COLO668 (cell line): ENCODE data around the gene DAPK1.
"Not testable (repeated sequence)": the region's sequence is repeated elsewhere in the genome, so short reads cannot be mapped to it uniquely, and the experiment has no call there.

ENCODE experiments used
- DNase-seq: peaks from one replicate; lab custom pipeline; 2025; ENCODE audit not compliant: unreplicated experiment; lab: John Stamatoyannopoulos, UW

DAPK1 gene

GRCh38 chr9:87725900-87726709, 228.4 kb downstream of the DAPK1 start, which contains the start of gene CTSL:
Gene CTSL, plus strand, starts transcription at chr9:87726119. Its CDS starts 1,485 bp downstream, at chr9:87727604.
- DNase-seq, result peak; percentile 66

- no peak for DNase-seq
Measured at GRCh38 chr9:87729246-87729645, 231.6 kb downstream of the DAPK1 start.

GRCh38 chr9:87731321-87731720, 233.7 kb downstream of the DAPK1 start:
- no peak for DNase-seq

- DNase-seq, result no peak
Measured at GRCh38 chr9:87732344-87732743, 234.7 kb downstream of the DAPK1 start.

- DNase-seq, result no peak
Measured at GRCh38 chr9:87732756-87733155, 235.1 kb downstream of the DAPK1 start.

- no peak for DNase-seq
Measured at GRCh38 chr9:87733273-87734052, 235.8 kb downstream of the DAPK1 start.

GRCh38 chr9:87734106-87734505, 236.4 kb downstream of the DAPK1 start:
- DNase-seq, result no peak

- DNase-seq, result no peak
Measured at GRCh38 chr9:87739546-87739945, 241.9 kb downstream of the DAPK1 start.

- DNase-seq, result no peak
Measured at GRCh38 chr9:87740209-87740608, 242.5 kb downstream of the DAPK1 start.

- no peak for DNase-seq
Measured at GRCh38 chr9:87741326-87741725, 243.7 kb downstream of the DAPK1 start.

- DNase-seq, result no peak
Measured at GRCh38 chr9:87741891-87742290, 244.2 kb downstream of the DAPK1 start.

- DNase-seq, result no peak
Measured at GRCh38 chr9:87742813-87743428, 245.3 kb downstream of the DAPK1 start.

- DNase-seq, result not testable (repeated sequence)
Measured at GRCh38 chr9:87744247-87744646, 246.6 kb downstream of the DAPK1 start.

- no peak for DNase-seq
Measured at GRCh38 chr9:87746186-87746585, 248.5 kb downstream of the DAPK1 start.

GRCh38 chr9:87748881-87749280, 251.2 kb downstream of the DAPK1 start:
- no peak for DNase-seq

GRCh38 chr9:87749335-87750035, 251.8 kb downstream of the DAPK1 start:
- no peak for DNase-seq

- no peak for DNase-seq
Measured at GRCh38 chr9:87750726-87751125, 253.1 kb downstream of the DAPK1 start.

- DNase-seq, result no peak
Measured at GRCh38 chr9:87751423-87751822, 253.8 kb downstream of the DAPK1 start.

GRCh38 chr9:87751868-87752267, 254.2 kb downstream of the DAPK1 start:
- no peak for DNase-seq

GRCh38 chr9:87753313-87753712, 255.6 kb downstream of the DAPK1 start:
- no peak for DNase-seq
